Measurements from ENCODE around the gene SPATA3. TPM values are rescaled to one million over a fixed set of nuclear protein-coding genes. Genes with fewer than 3 reads are reported as not detected.

The SPATA3 gene
- total and polyA plus RNA-seq, 2 of the 13 experiments (the other 11 are each of a cell fraction or from before 2014, with no cell fraction given) = not detected

DNA sequence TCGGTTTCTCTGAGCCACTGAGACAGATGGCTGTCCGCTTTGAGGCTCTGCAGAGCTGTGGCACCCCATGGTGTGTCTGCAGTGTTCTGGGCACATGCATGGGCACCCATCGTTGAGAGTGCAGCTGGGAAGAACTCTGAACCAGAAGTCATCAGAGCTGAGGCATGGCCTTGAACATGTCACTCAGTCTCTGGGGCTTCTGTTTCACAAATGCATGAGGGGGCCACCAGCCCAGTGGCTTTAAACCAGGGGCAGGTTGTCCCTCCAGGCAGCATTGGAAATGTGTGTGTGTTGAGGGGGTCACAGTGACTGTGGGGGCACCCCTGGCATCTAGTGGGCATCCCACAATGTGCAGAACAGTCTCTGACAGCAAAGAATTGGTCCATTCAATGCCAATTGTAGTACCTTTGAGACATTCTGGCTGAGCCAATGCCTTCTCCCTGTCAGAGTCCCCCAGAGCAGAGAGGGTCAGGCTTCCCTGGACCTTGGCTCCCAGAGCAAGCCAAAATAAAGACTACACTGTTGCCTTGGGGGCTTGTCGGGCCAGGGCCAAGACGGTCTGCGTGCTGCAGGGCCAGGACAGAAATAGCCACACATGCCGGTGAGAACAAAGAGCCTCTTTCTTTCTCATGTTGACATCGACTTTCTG is 51.5 kb downstream of the SPATA3 start (continued):
- TF ChIP-seq ELF3 (CRISPR knock-in tag; IDR thresholded peaks at IDR 0.05) (no peak), ZBTB7B (CRISPR knock-in tag; IDR thresholded peaks at IDR 0.05) (0 out of 2 replicates have a peak, but pooled peaks have one; percentile 57), MEIS2 (CRISPR knock-in tag; IDR thresholded peaks at IDR 0.05) (peak; percentile 89), CBX1 (IDR thresholded peaks at IDR 0.05; ENCODE audit: low read depth) (peak; percentile 31), KLF9 (CRISPR knock-in tag; IDR thresholded peaks at IDR 0.05; ENCODE audit: low read depth) (no peak), MAZ (IDR thresholded peaks at IDR 0.05; ENCODE audit: borderline replicate concordance, low read depth, low read length) (no peak), MAZ (CRISPR knock-in tag; IDR thresholded peaks at IDR 0.05; ENCODE audit: low read depth) (no peak), SMAD3 (CRISPR knock-in tag; IDR thresholded peaks at IDR 0.05) (peak; percentile 40; the same call in 1 of the 2 replicates), ZMAT3 (CRISPR knock-in tag; conservative IDR thresholded peaks at IDR 0.05) (0 out of 2 replicates have a peak, but pooled peaks have one; percentile 34), ZNF235 (CRISPR knock-in tag; IDR thresholded peaks at IDR 0.05; ENCODE audit: borderline replicate concordance) (peak; percentile 81; the same call in 1 of the 2 replicates), CBX5 (CRISPR knock-in tag; IDR thresholded peaks at IDR 0.05; ENCODE audit: borderline replicate concordance) (no peak), MEF2D (CRISPR knock-in tag; IDR thresholded peaks at IDR 0.05) (peak; percentile 96), ZNF17 (CRISPR knock-in tag; IDR thresholded peaks at IDR 0.05) (no peak), NCOA1 (CRISPR knock-in tag; IDR thresholded peaks at IDR 0.05) (peak; percentile 93; the same call in 1 of the 2 replicates), ARNT2 (CRISPR knock-in tag; IDR thresholded peaks at IDR 0.05; ENCODE audit: low read depth) (0 out of 2 replicates have a peak, but pooled peaks have one; percentile 50), SKI (IDR thresholded peaks at IDR 0.05; ENCODE audit: partially characterized antibody) (peak; percentile 15), TCF7 (IDR thresholded peaks at IDR 0.05; ENCODE audit: low read depth) (peak; percentile 72)
- TF ChIP-seq, protein P1, sequence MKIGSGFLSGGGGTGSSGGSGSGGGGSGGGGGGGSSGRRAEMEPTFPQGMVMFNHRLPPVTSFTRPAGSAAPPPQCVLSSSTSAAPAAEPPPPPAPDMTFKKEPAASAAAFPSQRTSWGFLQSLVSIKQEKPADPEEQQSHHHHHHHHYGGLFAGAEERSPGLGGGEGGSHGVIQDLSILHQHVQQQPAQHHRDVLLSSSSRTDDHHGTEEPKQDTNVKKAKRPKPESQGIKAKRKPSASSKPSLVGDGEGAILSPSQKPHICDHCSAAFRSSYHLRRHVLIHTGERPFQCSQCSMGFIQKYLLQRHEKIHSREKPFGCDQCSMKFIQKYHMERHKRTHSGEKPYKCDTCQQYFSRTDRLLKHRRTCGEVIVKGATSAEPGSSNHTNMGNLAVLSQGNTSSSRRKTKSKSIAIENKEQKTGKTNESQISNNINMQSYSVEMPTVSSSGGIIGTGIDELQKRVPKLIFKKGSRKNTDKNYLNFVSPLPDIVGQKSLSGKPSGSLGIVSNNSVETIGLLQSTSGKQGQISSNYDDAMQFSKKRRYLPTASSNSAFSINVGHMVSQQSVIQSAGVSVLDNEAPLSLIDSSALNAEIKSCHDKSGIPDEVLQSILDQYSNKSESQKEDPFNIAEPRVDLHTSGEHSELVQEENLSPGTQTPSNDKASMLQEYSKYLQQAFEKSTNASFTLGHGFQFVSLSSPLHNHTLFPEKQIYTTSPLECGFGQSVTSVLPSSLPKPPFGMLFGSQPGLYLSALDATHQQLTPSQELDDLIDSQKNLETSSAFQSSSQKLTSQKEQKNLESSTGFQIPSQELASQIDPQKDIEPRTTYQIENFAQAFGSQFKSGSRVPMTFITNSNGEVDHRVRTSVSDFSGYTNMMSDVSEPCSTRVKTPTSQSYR (CRISPR knock-in tag; IDR thresholded peaks at IDR 0.05; ENCODE audit: borderline replicate concordance) = 0 out of 2 replicates have a peak, but pooled peaks have one; percentile 25
- TF ChIP-seq, protein P2, sequence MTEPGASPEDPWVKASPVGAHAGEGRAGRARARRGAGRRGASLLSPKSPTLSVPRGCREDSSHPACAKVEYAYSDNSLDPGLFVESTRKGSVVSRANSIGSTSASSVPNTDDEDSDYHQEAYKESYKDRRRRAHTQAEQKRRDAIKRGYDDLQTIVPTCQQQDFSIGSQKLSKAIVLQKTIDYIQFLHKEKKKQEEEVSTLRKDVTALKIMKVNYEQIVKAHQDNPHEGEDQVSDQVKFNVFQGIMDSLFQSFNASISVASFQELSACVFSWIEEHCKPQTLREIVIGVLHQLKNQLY (CRISPR knock-in tag; IDR thresholded peaks at IDR 0.05) = no peak
- TF ChIP-seq, protein P3, sequence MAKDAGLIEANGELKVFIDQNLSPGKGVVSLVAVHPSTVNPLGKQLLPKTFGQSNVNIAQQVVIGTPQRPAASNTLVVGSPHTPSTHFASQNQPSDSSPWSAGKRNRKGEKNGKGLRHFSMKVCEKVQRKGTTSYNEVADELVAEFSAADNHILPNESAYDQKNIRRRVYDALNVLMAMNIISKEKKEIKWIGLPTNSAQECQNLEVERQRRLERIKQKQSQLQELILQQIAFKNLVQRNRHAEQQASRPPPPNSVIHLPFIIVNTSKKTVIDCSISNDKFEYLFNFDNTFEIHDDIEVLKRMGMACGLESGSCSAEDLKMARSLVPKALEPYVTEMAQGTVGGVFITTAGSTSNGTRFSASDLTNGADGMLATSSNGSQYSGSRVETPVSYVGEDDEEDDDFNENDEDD (CRISPR knock-in tag; IDR thresholded peaks at IDR 0.05; ENCODE audit: borderline replicate concordance) = 0 out of 2 replicates have a peak, but pooled peaks have one; percentile 16
- TF ChIP-seq, protein P4, sequence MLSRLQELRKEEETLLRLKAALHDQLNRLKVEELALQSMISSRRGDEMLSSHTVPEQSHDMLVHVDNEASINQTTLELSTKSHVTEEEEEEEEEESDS (CRISPR knock-in tag; IDR thresholded peaks at IDR 0.05; ENCODE audit: borderline replicate concordance) = peak; percentile 63; the same call in 1 of the 2 replicates
- TF ChIP-seq, protein P5, sequence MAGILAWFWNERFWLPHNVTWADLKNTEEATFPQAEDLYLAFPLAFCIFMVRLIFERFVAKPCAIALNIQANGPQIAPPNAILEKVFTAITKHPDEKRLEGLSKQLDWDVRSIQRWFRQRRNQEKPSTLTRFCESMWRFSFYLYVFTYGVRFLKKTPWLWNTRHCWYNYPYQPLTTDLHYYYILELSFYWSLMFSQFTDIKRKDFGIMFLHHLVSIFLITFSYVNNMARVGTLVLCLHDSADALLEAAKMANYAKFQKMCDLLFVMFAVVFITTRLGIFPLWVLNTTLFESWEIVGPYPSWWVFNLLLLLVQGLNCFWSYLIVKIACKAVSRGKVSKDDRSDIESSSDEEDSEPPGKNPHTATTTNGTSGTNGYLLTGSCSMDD (CRISPR knock-in tag; IDR thresholded peaks at IDR 0.05) = 0 out of 2 replicates have a peak, but pooled peaks have one; percentile 50
- TF ChIP-seq, protein P6, sequence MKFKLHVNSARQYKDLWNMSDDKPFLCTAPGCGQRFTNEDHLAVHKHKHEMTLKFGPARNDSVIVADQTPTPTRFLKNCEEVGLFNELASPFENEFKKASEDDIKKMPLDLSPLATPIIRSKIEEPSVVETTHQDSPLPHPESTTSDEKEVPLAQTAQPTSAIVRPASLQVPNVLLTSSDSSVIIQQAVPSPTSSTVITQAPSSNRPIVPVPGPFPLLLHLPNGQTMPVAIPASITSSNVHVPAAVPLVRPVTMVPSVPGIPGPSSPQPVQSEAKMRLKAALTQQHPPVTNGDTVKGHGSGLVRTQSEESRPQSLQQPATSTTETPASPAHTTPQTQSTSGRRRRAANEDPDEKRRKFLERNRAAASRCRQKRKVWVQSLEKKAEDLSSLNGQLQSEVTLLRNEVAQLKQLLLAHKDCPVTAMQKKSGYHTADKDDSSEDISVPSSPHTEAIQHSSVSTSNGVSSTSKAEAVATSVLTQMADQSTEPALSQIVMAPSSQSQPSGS (CRISPR knock-in tag; IDR thresholded peaks at IDR 0.05) = no peak
